PC-9 (cell line): ENCODE data around the gene ROCK1.

Experiments used
- EZH2 ChIP-seq: fragments of 200-600 bp; sonication (generic); IDR thresholded peaks from 2 replicates; pipeline ENCODE4 v1.8.0; 2017; ENCODE audit warnings: antibody characterized with exemption, low read depth
- TF ChIP-seq, protein P1 (sequence below): fragments of 200-600 bp; sonication (generic); conservative IDR thresholded peaks from 2 replicates; pipeline ENCODE4 v1.6.1; 2017; ENCODE audit warnings: mixed run types, antibody characterized with exemption, mild to moderate bottlenecking, moderate library complexity

DNA sequence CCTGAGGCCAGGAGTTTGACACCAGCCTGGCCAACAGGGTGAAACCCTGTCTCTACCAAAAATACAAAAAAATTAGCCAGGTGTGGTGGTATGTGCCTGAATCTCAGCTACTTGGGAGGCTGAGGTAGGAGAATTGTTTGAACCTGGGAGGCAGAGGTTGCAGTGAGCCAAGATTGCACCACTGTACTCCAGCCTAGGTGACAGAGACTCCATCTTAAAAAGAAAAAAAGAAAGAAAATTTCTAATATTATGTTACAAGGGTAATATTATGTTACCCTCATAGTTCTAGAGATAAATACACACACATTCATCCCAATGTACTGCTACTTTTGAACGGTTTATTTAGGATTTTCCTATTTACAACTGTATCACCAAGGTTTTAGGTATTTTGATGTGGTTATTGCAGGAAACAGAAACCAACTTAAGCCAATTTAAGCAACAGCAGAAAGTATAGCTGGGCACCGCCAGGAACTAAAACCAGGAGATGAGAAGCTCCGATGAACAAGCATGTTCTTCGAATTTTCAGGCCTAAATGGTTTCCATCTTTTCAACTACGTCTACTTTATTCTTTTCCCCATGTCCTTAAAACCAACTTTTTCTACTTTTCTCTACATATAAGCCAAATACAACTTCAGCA, 11.8 kb upstream of the ROCK1 start:
- TF ChIP-seq, protein P1, sequence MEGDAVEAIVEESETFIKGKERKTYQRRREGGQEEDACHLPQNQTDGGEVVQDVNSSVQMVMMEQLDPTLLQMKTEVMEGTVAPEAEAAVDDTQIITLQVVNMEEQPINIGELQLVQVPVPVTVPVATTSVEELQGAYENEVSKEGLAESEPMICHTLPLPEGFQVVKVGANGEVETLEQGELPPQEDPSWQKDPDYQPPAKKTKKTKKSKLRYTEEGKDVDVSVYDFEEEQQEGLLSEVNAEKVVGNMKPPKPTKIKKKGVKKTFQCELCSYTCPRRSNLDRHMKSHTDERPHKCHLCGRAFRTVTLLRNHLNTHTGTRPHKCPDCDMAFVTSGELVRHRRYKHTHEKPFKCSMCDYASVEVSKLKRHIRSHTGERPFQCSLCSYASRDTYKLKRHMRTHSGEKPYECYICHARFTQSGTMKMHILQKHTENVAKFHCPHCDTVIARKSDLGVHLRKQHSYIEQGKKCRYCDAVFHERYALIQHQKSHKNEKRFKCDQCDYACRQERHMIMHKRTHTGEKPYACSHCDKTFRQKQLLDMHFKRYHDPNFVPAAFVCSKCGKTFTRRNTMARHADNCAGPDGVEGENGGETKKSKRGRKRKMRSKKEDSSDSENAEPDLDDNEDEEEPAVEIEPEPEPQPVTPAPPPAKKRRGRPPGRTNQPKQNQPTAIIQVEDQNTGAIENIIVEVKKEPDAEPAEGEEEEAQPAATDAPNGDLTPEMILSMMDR: no peak
- no peak for TF ChIP-seq EZH2
